HFF-Myc (cell line): ENCODE measurements around the gene UBAC2.

ENCODE experiments used
- DNase-seq: peaks from one replicate; pipeline ENCODE4 v3.0.0-alpha.2; 2011; ENCODE audit warnings: low read depth; ENCODE audit errors: extremely low read depth
- H3K4me3 ChIP-seq: replicated peaks from 2 replicates; pipeline ENCODE4 v1.5.1; 2011; ENCODE audit warnings: low read depth, mild to moderate bottlenecking, control low read depth, low read length
- CTCF ChIP-seq: IDR thresholded peaks from 2 replicates; pipeline ENCODE4 v1.5.1; 2012; ENCODE audit warnings: mild to moderate bottlenecking, low read depth, low read length, control low read depth; ENCODE audit errors: missing control alignments

The UBAC2 gene

DNA sequence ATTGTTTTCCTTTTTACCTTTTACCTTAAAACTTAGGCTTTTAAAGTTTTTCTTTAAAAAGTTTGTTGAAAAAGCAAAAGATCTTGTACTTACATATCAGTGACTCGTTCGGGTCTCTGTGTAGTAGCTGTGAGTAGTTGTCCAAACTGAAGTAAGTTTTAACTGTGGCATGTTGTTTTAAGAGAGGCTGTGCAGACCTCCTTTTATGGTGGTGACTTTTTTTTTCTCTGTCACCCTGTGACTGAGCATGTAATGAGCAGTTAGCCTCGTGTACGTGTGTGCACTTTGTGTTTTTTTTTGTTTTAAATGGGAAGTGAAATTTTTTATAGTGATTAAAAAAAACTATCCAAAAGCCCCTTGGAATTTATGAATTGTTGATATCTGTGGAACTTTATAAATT is 106.6 kb downstream of the UBAC2 start, which contains the start of gene GPR183:
Gene GPR183 (minus strand): TSS at position 153 of the 400 bp plus-strand sequence. CDS start 11,254 bp downstream, outside the sequence.
- no peak for DNase-seq
- H3K4me3 ChIP-seq: no peak within 1 kb of the TSS
- TF ChIP-seq CTCF: no peak

DNA sequence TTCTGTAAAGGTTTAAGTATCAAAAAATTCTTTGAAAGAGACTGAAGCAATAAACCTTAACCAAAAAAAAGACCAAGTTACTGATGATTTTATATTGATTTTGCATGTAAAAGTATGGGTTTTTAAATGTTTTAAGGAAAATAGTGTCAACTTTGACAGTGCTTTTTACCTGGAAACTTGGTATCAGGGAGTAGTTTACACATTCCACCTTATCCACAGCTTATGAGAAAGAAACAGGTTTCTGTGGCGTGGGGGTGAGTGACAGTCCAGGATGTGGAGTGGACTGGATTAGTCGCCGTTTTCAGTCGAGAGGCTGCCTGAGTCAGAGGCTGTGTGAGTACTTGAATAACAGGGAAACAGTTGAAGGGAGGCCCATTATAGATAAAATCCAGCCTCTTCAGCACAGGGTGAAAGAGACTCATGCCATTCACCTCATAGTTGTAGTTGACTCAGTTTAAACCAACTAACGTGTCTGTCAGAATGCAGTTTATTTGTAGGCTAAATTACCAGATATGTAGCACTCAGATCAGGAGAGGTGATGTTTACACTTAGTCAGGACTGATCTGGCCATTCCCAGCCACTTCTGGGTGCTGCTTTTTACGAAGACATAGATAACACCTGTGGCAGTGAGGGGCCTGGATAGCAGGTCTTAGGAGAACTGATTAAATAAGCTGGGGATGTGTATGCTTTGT is 107.1 kb downstream of the UBAC2 start:
- no peak for DNase-seq
- no peak for TF ChIP-seq CTCF

DNA sequence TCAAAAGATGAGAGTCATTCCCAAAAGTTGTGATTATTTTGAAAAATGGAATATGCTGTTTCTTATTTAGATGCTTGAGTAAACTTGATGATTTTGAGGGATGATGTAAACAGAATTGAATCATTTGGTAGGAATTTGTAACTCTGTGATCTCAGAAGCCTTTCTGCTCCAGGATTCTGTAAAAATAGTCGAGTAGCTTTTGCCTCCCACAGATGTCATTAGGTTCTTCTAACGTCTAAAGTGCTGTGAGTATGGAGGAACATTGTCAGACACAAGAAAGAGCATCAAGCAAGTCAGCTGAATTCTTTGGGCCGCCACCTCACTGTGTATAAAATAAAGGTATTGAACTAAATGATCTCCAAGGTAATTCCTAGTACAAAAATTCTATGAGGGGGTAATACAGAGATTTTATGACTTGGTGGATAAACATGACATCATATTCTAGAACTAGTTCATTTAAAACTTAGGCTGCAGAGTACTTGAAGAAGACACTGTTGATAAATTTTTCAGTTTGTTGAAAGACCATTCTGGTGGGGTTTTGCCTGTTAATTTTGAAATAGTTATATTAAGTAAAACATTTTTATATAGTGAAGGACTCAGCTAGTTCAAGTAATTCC is 107.9 kb downstream of the UBAC2 start:
- H3K4me3 ChIP-seq: no peak overlapping the region
- no peak for DNase-seq
- TF ChIP-seq CTCF: no peak

More for the DNA sequence above, 107.1 kb downstream of the UBAC2 start:
- H3K4me3 ChIP-seq: no peak overlapping the region

DNA sequence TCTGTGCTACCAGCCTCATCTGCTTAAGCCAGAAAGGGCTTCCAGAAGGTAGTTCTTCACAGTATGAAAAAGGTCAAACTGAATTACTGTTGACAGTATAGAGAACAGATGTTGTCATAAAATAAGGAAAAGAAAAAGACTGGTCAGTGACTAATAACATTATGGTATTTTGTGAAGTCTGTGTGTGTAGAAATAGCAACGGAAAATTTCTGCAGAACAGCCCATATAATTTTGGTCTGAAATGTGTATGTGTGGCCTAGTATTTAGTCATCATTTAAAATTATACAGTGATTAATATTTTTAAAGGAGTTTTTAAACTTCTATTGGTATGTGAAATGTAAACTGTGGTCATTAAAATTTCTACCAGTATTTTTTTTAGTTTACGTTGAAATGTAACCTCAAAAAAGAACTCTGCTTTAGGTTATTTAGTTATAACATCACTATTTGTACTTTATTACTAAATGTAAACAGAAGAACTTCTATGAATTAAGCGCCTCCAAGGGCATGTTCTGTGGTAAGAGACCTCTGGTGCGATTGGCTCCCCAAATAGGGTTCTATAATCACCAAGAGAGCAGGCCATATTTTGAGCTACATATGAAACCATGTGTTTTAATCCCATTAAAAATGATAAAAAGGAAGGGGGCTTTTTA is 109.9 kb downstream of the UBAC2 start:
- no peak for TF ChIP-seq CTCF
- peak; percentile 71 for DNase-seq
- no peak overlapping the region for H3K4me3 ChIP-seq

GRCh38 chr13:99311137-99311536 is 110.5 kb downstream of the UBAC2 start:
- no peak overlapping the region for H3K4me3 ChIP-seq
- TF ChIP-seq CTCF: no peak
- no peak for DNase-seq

DNA sequence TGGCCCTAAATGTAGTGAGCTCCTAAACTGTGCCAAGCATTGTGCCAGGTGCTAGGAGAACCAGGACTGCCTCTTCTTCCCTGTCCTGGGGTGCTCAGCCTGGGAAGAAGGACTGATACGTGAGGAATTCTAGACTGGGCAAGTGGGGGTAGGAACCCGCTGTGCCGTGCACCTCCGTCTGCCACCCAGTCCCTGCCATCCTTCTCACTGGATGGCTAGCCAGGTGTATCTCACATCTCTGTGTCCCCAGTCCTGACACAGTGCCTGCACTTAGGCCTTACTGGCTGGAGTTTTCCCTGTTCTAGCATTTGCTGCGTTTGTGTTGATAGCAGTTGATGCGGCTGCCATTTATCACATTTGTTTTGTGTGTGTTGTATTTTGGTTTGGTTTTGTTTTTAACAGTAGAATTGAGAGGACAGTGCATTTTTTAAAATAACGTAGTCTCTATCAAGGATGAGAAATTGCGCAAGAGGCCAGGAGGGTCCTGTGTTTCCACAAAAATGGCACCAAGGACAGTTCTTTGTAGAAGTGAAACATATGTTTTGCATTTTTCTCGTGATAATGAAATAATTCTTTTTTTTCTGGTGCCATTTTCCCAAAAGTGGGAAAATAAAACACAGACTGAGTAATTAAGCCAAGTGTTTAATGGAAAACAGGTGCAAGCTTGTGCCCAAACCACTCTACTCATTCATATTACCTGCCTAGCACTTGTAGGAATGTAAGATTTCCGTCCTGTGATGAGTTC is 111.3 kb downstream of the UBAC2 start:
- DNase-seq: no peak
- TF ChIP-seq CTCF: no peak
- no peak overlapping the region for H3K4me3 ChIP-seq
